ENCODE data around the gene PDZD2.

PDZD2 gene

DNA sequence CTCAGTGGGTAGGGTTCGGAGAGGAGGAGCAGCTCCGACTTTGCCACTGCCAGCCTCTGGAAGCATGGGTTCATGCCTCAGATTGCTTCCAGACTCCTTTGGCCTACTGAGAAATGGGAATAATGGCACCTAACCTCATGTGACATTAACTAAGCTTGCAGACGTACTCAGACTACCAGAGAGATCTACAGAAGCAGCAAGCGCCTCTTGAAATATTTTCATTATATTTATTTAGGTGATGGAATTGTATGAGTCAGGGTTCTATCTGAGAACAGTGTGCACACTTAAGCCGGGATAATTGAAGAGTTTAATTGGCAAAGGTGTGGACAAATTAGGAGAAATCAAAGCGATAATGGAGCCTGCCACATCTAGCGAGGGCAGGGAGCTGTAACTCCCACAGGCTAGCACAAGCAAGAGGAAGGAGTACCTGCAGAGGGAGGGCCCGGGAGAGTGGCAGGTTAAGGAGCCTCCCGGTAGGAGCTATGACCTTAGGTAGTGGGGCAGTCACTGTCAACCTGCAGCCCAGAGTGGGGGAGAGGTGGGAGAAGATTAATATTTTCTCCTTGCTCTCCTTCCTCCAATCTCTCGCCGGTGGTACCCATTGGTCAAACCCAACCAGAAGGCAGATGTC lies 12.2 kb upstream of the PDZD2 start:
- no peak overlapping the region for H3K27ac ChIP-seq (ENCODE audit: low read length)
- no peak overlapping the region for H3K4me3 ChIP-seq (ENCODE audit: low read depth in 1 of 2, low read length in 2 of 2)
- no peak for ATAC-seq (ENCODE audit: insufficient read depth, low read depth)
- no peak overlapping the region for H2AFZ ChIP-seq (ENCODE audit: low read depth, low read length)
- no peak for TF ChIP-seq CTCF (IDR thresholded peaks at IDR 0.05; ENCODE audit: borderline replicate concordance, extremely low read depth, low read length, poor library complexity, severe bottlenecking)
- TF ChIP-seq EZH2 (IDR thresholded peaks at IDR 0.05; ENCODE audit: borderline replicate concordance, low read depth, low read length, severe bottlenecking), result no peak
- no peaks in the 10 kb centered on the region for H3K79me2 ChIP-seq (ENCODE audit: insufficient read depth, low read length)
- no peak overlapping the region for H3K9ac ChIP-seq (ENCODE audit: low read depth, low read length)
- DNase-seq, result no peak
- H3K4me1 ChIP-seq (ENCODE audit: insufficient read depth, low read length), result no peaks in the 10 kb centered on the region
- no peaks in the 10 kb centered on the region for H3K9me3 ChIP-seq (ENCODE audit: insufficient read depth, low read length, severe bottlenecking)
- H3K36me3 ChIP-seq (ENCODE audit: insufficient read depth, low read length), result no peaks in the 10 kb centered on the region
- H4K20me1 ChIP-seq (ENCODE audit: insufficient read depth, low read length), result no peaks in the 10 kb centered on the region
- H3K4me2 ChIP-seq (ENCODE audit: insufficient read depth, low read length), result no peak overlapping the region
- no peaks in the 10 kb centered on the region for H3K27me3 ChIP-seq (ENCODE audit: insufficient read depth, low read length, poor library complexity)

GRCh38 chr5:31630931-31631330 lies 8.0 kb upstream of the PDZD2 start:
- ATAC-seq (ENCODE audit: insufficient read depth, low read depth) (no peak), DNase-seq (no peak)
- Histone ChIP-seq H3K27ac (ENCODE audit: low read length) (no peak overlapping the region), H2AFZ (ENCODE audit: low read depth, low read length) (no peak overlapping the region), H3K36me3 (ENCODE audit: insufficient read depth, low read length) (no peaks in the 10 kb centered on the region), H3K9ac (ENCODE audit: low read depth, low read length) (no peak overlapping the region), H4K20me1 (ENCODE audit: insufficient read depth, low read length) (no peaks in the 10 kb centered on the region), H3K79me2 (ENCODE audit: insufficient read depth, low read length) (no peaks in the 10 kb centered on the region), H3K4me2 (ENCODE audit: insufficient read depth, low read length) (no peak overlapping the region), H3K4me1 (ENCODE audit: insufficient read depth, low read length) (no peaks in the 10 kb centered on the region), H3K27me3 (ENCODE audit: insufficient read depth, low read length, poor library complexity) (peaks cover 2% of the 10 kb centered on the region), H3K9me3 (ENCODE audit: insufficient read depth, low read length, severe bottlenecking) (no peaks in the 10 kb centered on the region), H3K4me3 (ENCODE audit: low read depth in 1 of 2, low read length in 2 of 2) (no peak overlapping the region)
- no peak for TF ChIP-seq EZH2 (IDR thresholded peaks at IDR 0.05; ENCODE audit: borderline replicate concordance, low read depth, low read length, severe bottlenecking)
- no peak for TF ChIP-seq CTCF (IDR thresholded peaks at IDR 0.05; ENCODE audit: borderline replicate concordance, extremely low read depth, low read length, poor library complexity, severe bottlenecking)

DNA sequence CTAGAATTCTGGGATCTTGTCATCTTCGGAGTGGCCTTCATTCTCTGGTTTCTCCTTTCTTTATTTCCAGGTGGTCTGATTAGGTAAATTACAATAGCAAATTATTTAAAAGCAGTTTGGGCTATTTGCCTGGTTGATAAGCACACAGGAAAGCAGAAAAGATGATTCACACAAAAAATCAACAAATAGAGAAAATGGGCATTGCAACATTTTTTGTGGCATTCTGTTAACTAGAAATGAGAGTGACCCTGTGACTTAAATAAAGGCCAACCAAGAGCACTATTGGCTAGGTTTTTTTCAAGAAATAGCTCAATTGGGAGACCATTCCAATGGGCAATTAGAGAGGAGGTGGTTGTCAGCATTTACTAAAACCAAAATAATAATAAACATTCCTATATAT lies 6.5 kb upstream of the PDZD2 start:
- Histone ChIP-seq H4K20me1 (ENCODE audit: insufficient read depth, low read length) (no peaks in the 10 kb centered on the region), H3K27ac (ENCODE audit: low read length) (no peak overlapping the region), H3K4me3 (ENCODE audit: low read depth in 1 of 2, low read length in 2 of 2) (no peak overlapping the region), H3K4me1 (ENCODE audit: insufficient read depth, low read length) (no peaks in the 10 kb centered on the region), H3K4me2 (ENCODE audit: insufficient read depth, low read length) (no peak overlapping the region), H3K27me3 (ENCODE audit: insufficient read depth, low read length, poor library complexity) (peaks cover 6% of the 10 kb centered on the region), H3K9ac (ENCODE audit: low read depth, low read length) (no peak overlapping the region), H3K9me3 (ENCODE audit: insufficient read depth, low read length, severe bottlenecking) (no peaks in the 10 kb centered on the region), H3K79me2 (ENCODE audit: insufficient read depth, low read length) (no peaks in the 10 kb centered on the region), H2AFZ (ENCODE audit: low read depth, low read length) (no peak overlapping the region), H3K36me3 (ENCODE audit: insufficient read depth, low read length) (no peaks in the 10 kb centered on the region)
- no peak for TF ChIP-seq EZH2 (IDR thresholded peaks at IDR 0.05; ENCODE audit: borderline replicate concordance, low read depth, low read length, severe bottlenecking)
- no peak for TF ChIP-seq CTCF (IDR thresholded peaks at IDR 0.05; ENCODE audit: borderline replicate concordance, extremely low read depth, low read length, poor library complexity, severe bottlenecking)
- ATAC-seq (ENCODE audit: insufficient read depth, low read depth), result no peak
- no peak for DNase-seq
